Thyroid gland (tissue), 4 donors: ENCODE data around the gene NT5DC1. TPM values are rescaled to one million over a fixed set of nuclear protein-coding genes. Genes with fewer than 3 reads are reported as not detected.

ENCODE experiments used
- DNase-seq, 2 donors: peaks; one replicate each; pipeline ENCODE4 v3.0.0-alpha.2; 2019
- H3K27ac ChIP-seq, 3 donors: fragments of 200-600 bp; sonication (generic); 1 replicate in 2 of 3; 2 replicates in 1 of 3; pipeline ENCODE4 v1.5.1; 2016 to 2019; ENCODE audit warnings: mild to moderate bottlenecking in 1 of 3, moderate library complexity in 1 of 3
- H3K27me3 ChIP-seq: fragments of 200-600 bp; sonication (generic); one replicate; pipeline ENCODE4 v1.5.1; 2019
- H3K36me3 ChIP-seq, 2 donors: fragments of 200-600 bp; sonication (generic); one replicate each; pipeline ENCODE4 v1.5.1; 2016 to 2019
- H3K4me1 ChIP-seq, 2 donors: fragments of 200-600 bp; sonication (generic); one replicate each; pipeline ENCODE4 v1.5.1; 2017 to 2019
- H3K4me3 ChIP-seq, 3 donors: fragments of 200-600 bp; sonication (generic); replicated peaks in 1 of 3; 1 replicate in 2 of 3; 2 replicates in 1 of 3; pipeline ENCODE4 v1.5.1; 2016; ENCODE audit warnings: mild to moderate bottlenecking in 1 of 3
- H3K9me3 ChIP-seq: fragments of 200-600 bp; sonication (generic); one replicate; pipeline ENCODE4 v1.5.1; 2017
- CTCF ChIP-seq, 6 experiments: fragments of 200-600 bp in 3 of 6; fragments of 450-650 bp in 3 of 6; sonication (generic) in 3 of 6; IDR thresholded peaks; one replicate each; pipeline ENCODE4 v1.5.1; 2016 to 2019; ENCODE audit warnings: antibody characterized with exemption in 6 of 6, mild to moderate bottlenecking in 2 of 6, inconsistent platforms in 1 of 6, moderate library complexity in 1 of 6
- POLR2A ChIP-seq, 2 donors: fragments of 450-650 bp; IDR thresholded peaks; one replicate each; pipeline ENCODE4 v1.6.1; 2017; ENCODE audit warnings: antibody characterized with exemption in 2 of 2, mild to moderate bottlenecking in 2 of 2, moderate library complexity in 1 of 2
- WGBS, 2 donors: methylation state at CpG; one replicate each; pipeline ENCODE4 v1.1.5; 2017; 5-methylcytosine and 5-hydroxymethylcytosine counted together
- intact Hi-C: fragments of 100-400 bp; cut with DNase I; formaldehyde crosslinking; loops from one replicate; pipeline ENCODE4 v1.15.1; 2023
- total RNA-seq, 4 donors: library from RNA; depleted of rRNA; stranded (reverse); fragments of >200 nt; gene quantifications; one replicate each; pipeline ENCODE4 v1.2.3, GENCODE V29; 2016

Gene NT5DC1
- total RNA-seq, 4 donors from 2014 or later: 17.5 to 35.7 (median 22.1) TPM

DNA sequence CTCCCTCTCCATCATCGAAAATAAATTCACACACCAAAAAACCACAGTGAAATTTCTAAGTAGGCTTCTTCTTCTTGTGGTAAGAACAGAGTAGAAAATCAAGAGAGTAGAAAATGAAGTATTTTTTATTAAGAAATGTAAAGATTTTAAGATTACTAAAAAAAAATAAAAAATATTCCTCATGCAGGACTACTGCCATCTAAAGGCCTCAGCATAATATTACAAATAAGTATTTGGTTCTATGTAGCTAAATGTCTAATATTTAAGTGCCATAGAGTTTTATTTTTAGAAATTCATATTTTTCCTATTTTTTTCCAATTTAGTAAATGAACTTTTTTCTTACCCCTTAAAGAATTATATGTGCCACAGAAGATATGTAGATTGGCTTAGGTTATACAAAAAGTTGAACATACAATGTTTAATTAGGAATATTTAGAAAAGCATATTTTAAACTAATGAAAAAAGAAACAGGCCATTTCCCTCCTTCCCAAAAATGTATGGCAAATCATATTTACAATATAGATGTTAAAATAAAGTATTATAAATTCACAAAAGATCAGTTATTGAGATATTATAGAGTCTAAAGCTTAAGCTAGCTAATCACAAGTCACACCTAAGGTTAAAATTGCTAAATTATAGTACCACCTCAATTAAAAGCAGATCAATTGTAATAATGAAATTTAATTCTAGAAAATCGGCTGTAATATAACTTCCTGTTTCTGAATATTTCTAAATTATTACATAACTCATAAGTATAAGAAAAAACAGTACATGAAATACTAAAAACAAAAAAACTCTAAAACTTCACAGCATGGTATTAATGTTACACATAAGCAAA is 3.5 kb upstream of the NT5DC1 start:
- H3K4me1 ChIP-seq: peaks cover 6 to 7% of the 10 kb centered on the region in 2 donors
- H3K4me3 ChIP-seq: no peak overlapping the region
- DNase-seq: no peak
- no peak for TF ChIP-seq POLR2A (IDR thresholded peaks at IDR 0.05)
- peak in 4 of 6 experiments; percentile 18 to 59 (median 52) for TF ChIP-seq CTCF (IDR thresholded peaks at IDR 0.05)
- WGBS, 2 donors: 37 to 81% methylated on average over 2 of the region's 2 CpGs
- H3K36me3 ChIP-seq: no peaks in the 10 kb centered on the region
- intact Hi-C loops: no loop called here
- no peak overlapping the region for H3K27ac ChIP-seq
- no peaks in the 10 kb centered on the region for H3K27me3 ChIP-seq
- H3K9me3 ChIP-seq: no peaks in the 10 kb centered on the region

GRCh38 chr6:116099036-116099435 is 1.6 kb upstream of the NT5DC1 start:
- no peak for DNase-seq
- H3K4me3 ChIP-seq: no peak overlapping the region
- no peaks in the 10 kb centered on the region for H3K36me3 ChIP-seq
- H3K4me1 ChIP-seq: peaks cover 8 to 18% of the 10 kb centered on the region in 2 donors
- WGBS, 2 donors: 48 to 52% methylated on average over 1 of the region's 1 CpG
- H3K9me3 ChIP-seq: no peaks in the 10 kb centered on the region
- intact Hi-C loops: no loop called here
- no peaks in the 10 kb centered on the region for H3K27me3 ChIP-seq
- H3K27ac ChIP-seq: peak overlapping the region in 1 of 3 donors; percentile 27
- TF ChIP-seq CTCF (IDR thresholded peaks at IDR 0.05) (no peak), POLR2A (IDR thresholded peaks at IDR 0.05) (no peak)

- H3K36me3 ChIP-seq: no peaks in the 10 kb centered on the region
- H3K4me1 ChIP-seq: peaks cover 8 to 26% of the 10 kb centered on the region in 2 donors
- H3K4me3 ChIP-seq: peak overlapping the region; percentile 68 to 80 (median 78)
- peak overlapping the region; percentile 97 to 98 (median 97) for H3K27ac ChIP-seq
- H3K9me3 ChIP-seq: no peaks in the 10 kb centered on the region
- TF ChIP-seq CTCF (IDR thresholded peaks at IDR 0.05) (no peak), POLR2A (IDR thresholded peaks at IDR 0.05) (no peak)
- intact Hi-C loops: loop anchor here (5.0 kb wide), 1 partner anchor 89 kb away; no protein-coding TSS in a partner anchor
- peak; percentile 93 for DNase-seq
- WGBS, 2 donors: 1 to 4% methylated on average over 9 to 12 of the region's 12 CpGs
- H3K27me3 ChIP-seq: no peaks in the 10 kb centered on the region
These were observed 657 bp downstream of the NT5DC1 start for GRCh38 chr6:116101302-116101718.

DNA sequence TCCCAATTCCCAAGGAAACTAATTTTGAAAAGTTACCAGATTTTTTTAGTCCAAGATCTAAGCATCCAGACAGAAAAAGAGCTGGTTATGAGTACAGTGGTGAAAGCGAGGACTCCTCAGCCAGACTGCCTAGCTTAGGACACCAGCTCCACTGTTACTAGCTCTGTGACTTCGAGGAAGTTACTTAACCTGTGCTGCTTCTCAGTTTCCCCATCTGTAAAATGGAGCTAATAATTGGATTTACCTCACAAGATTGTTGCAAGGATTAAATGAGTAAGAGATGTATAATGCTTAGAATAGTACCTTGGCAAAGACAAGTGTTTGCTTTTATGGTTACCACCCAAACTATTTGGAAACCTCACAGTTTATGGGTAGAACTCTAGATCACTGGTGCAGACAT is 1.1 kb downstream of the NT5DC1 start:
- Histone ChIP-seq H3K4me1 (peaks cover 8 to 26% of the 10 kb centered on the region in 2 donors), H3K27ac (peak overlapping the region in 2 of 3 donors; percentile 97 to 98), H3K9me3 (no peaks in the 10 kb centered on the region), H3K27me3 (no peaks in the 10 kb centered on the region), H3K4me3 (peak overlapping the region; percentile 68 to 80 (median 78)), H3K36me3 (no peaks in the 10 kb centered on the region)
- intact Hi-C loops: loop anchor here (5.0 kb wide), 1 partner anchor 89 kb away; no protein-coding TSS in a partner anchor
- DNase-seq: no peak
- TF ChIP-seq POLR2A (IDR thresholded peaks at IDR 0.05): no peak
- no peak for TF ChIP-seq CTCF (IDR thresholded peaks at IDR 0.05)
- WGBS, 2 donors: 78 to 81% methylated on average over 2 of the region's 2 CpGs

GRCh38 chr6:116102873-116103272 is 2.2 kb downstream of the NT5DC1 start:
- Histone ChIP-seq H3K4me3 (no peak overlapping the region), H3K27me3 (no peaks in the 10 kb centered on the region), H3K9me3 (no peaks in the 10 kb centered on the region), H3K27ac (no peak overlapping the region), H3K36me3 (no peaks in the 10 kb centered on the region), H3K4me1 (peaks cover 8 to 26% of the 10 kb centered on the region in 2 donors)
- intact Hi-C loops: loop anchor here (5.0 kb wide), 1 partner anchor 91 kb away; no protein-coding TSS in a partner anchor
- DNase-seq: no peak
- TF ChIP-seq POLR2A (IDR thresholded peaks at IDR 0.05): no peak
- no peak for TF ChIP-seq CTCF (IDR thresholded peaks at IDR 0.05)
- 87 to 94% methylated on average over 4 of the region's 4 CpGs for WGBS, 2 donors
